ENCODE measurements around the gene PLA2G2D.

DNA sequence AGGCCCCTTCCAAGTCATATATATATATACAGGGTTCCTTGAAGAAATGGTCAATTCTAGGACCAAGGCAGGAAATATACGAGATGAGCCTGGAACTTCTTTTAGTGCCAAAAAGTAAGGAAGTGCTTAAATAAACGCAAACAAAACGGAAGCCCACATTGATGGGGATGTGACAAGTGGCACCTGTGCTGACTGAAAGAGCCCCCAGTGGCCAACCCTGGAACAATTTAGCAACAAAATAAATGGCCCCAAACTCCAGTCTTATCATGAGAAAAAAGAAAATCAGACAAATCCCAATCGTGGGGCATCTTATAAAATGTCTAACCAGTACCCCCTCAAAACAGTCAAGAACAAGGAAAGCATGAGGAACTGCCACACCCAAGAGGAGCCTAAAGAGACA is 31.7 kb downstream of the PLA2G2D start:
- TF ChIP-seq, protein P1, sequence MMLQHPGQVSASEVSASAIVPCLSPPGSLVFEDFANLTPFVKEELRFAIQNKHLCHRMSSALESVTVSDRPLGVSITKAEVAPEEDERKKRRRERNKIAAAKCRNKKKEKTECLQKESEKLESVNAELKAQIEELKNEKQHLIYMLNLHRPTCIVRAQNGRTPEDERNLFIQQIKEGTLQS (IDR thresholded peaks at IDR 0.05; ENCODE audit: insufficient read depth, low read depth, low read length) = no peak
- TF ChIP-seq EZH2 (IDR thresholded peaks at IDR 0.05; ENCODE audit: low read depth, low read length, severe bottlenecking) = no peak
- no peak for TF ChIP-seq SIN3A (conservative IDR thresholded peaks at IDR 0.05 in 1 of 2, IDR thresholded peaks at IDR 0.05 in 1 of 2; ENCODE audit: low read depth in 1 of 2, low read length in 2 of 2)
- no peak for TF ChIP-seq ZNF274 (IDR thresholded peaks at IDR 0.05; ENCODE audit: borderline replicate concordance, extremely low read depth, low read length)
- no peak for TF ChIP-seq CHD2 (IDR thresholded peaks at IDR 0.05; ENCODE audit: low read length)
- TF ChIP-seq CTBP2 (IDR thresholded peaks at IDR 0.05; ENCODE audit: borderline replicate concordance, insufficient read depth, insufficient read length, low read length) = no peak
- no peak for TF ChIP-seq POLR2A (IDR thresholded peaks at IDR 0.05; ENCODE audit: control extremely low read depth in 1 of 2, low read depth in 2 of 2, low read length in 2 of 2)
- no peak for TF ChIP-seq TAF1 (IDR thresholded peaks at IDR 0.05; ENCODE audit: low read depth, low read length)
- TF ChIP-seq RAD21 (IDR thresholded peaks at IDR 0.05 in 1 of 2, conservative IDR thresholded peaks at IDR 0.05 in 1 of 2; ENCODE audit: low read depth in 2 of 2, low read length in 2 of 2) = peak; percentile 7 to 42; a peak in 2 of 4 replicates
- no peak for TF ChIP-seq EGR1 (IDR thresholded peaks at IDR 0.05; ENCODE audit: borderline replicate concordance, low read depth, low read length)
- TF ChIP-seq, protein P2, sequence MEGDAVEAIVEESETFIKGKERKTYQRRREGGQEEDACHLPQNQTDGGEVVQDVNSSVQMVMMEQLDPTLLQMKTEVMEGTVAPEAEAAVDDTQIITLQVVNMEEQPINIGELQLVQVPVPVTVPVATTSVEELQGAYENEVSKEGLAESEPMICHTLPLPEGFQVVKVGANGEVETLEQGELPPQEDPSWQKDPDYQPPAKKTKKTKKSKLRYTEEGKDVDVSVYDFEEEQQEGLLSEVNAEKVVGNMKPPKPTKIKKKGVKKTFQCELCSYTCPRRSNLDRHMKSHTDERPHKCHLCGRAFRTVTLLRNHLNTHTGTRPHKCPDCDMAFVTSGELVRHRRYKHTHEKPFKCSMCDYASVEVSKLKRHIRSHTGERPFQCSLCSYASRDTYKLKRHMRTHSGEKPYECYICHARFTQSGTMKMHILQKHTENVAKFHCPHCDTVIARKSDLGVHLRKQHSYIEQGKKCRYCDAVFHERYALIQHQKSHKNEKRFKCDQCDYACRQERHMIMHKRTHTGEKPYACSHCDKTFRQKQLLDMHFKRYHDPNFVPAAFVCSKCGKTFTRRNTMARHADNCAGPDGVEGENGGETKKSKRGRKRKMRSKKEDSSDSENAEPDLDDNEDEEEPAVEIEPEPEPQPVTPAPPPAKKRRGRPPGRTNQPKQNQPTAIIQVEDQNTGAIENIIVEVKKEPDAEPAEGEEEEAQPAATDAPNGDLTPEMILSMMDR (IDR thresholded peaks at IDR 0.05; ENCODE audit: control extremely low read depth in 1 of 3, insufficient read depth in 1 of 3, low read depth in 1 of 3, low read length in 3 of 3) = peak; percentile 18 to 43 (median 31)
- no peak for TF ChIP-seq EP300 (IDR thresholded peaks at IDR 0.05; ENCODE audit: borderline replicate concordance in 1 of 2, low read depth in 2 of 2, low read length in 2 of 2)
- no peak for TF ChIP-seq POLR2AphosphoS5 (IDR thresholded peaks at IDR 0.05; ENCODE audit: low read depth, low read length)
- no peak for TF ChIP-seq RBBP5 (IDR thresholded peaks at IDR 0.05; ENCODE audit: borderline replicate concordance, low read depth, low read length)
